ENCODE data around the gene PPFIA4.

PPFIA4 gene

DNA sequence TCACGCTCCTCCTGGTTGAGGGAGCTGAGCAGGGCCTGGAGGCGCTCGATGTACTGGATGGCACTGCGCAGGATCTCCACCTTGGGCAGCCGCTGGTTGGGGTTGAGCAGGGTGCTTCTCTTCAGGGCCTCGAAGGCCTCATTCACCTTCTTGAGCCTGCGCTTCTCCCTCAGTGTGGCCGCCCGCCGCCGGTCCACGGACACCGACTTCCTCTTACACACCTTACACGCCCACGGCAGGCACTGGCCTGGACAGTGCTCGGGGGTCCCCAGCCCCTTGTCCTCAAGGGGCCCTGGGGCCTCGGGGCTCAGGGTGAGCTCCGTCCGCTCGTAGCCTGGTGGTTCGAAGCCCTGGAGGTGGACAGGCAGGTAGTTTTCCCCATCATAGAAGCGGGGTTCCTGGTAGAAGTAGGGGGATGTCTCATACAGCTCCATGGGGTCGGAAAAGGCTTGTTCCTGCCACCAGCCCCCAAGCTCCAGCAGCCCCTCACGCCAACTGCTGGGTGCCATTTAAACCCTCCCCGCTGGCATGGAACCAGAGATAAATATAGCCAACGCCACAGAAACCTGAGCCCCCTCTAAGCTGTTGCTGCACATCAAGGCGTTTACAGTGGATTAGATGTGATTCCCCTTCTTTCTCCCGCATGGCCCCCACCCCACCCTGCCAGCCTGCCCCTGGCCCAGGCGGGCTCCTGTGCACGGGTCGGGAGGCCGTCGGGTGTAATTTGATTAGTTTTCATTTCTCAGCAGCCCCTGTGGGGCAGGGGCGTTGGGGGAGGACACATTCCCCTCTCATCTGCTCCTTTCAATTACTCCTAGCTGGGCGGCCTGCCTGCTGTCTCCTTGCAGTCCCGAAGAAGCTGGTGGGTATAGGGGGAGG, 59.5 kb downstream of the PPFIA4 start, which contains the start of gene MYOG:
MYOG (minus strand) TSS at position 485 of the 879 bp plus-strand sequence; CDS start at position 434, 51 bp downstream.
- no peaks in the 10 kb centered on the region for H4K20me1 ChIP-seq (ENCODE audit: insufficient read depth, low read length)
- H3K9ac ChIP-seq (ENCODE audit: low read length): no peak within 1 kb of the TSS
- no peak for TF ChIP-seq EZH2phosphoT487 (IDR thresholded peaks at IDR 0.05; ENCODE audit: low read depth)
- TF ChIP-seq CTCF (IDR thresholded peaks at IDR 0.05; ENCODE audit: low read depth, low read length): no peak
- no peak within 1 kb of the TSS for H3K4me2 ChIP-seq (ENCODE audit: low read length)
- no peak within 1 kb of the TSS for H2AFZ ChIP-seq (ENCODE audit: low read depth, low read length)
- peaks cover 40% of the 10 kb centered on the region for H3K27me3 ChIP-seq (ENCODE audit: low read depth, low read length)
- no peaks in the 10 kb centered on the region for H3K36me3 ChIP-seq (replicated peaks; ENCODE audit: low read depth, low read length)
- H3K4me3 ChIP-seq (ENCODE audit: low read length): no peak within 1 kb of the TSS
- no peaks in the 10 kb centered on the region for H3K79me2 ChIP-seq (ENCODE audit: low read length)
- H3K27ac ChIP-seq (ENCODE audit: low read length): no peak within 1 kb of the TSS
- peaks cover 6% of the 10 kb centered on the region for H3K4me1 ChIP-seq (ENCODE audit: low read length)
- H3K9me3 ChIP-seq (ENCODE audit: insufficient read depth, low read length): no peaks in the 10 kb centered on the region

DNA sequence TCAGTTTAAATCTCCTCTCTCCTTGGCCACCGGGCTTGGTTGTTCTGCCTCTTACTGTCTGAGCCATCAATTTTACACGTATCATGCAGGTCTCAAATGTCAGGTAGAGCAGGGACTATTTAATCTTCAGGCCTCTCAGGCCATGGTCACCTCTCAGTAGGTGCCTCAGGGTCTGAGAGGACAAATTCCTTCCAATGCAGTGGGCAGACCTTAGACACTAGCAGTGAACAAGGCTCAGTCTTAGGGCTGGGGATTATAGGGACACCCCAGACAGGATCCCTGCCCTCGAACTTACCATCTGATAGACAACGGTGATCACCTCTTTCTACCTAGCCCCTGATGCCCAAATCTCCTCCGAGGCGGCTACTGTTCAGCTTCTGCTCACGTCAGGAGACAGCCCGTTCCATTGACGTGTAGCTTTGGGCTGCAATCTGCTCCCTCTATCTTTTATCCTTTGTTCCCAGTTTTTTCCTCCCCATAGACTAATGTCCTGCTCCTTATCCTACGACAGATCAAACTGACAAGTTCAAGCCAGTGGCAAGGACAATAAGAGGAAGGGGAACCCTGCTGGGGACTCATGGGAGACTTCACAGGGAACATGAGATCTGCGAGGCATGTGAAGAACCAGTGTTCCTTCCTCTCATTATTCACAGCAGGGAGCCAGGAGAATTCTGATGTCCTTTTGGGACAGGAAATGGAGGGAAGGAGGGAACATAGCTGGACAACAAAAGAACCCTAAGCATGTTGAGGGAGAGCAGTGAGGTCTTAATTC, 60.9 kb downstream of the PPFIA4 start:
- H3K4me2 ChIP-seq (ENCODE audit: low read length): no peak overlapping the region
- TF ChIP-seq CTCF (IDR thresholded peaks at IDR 0.05; ENCODE audit: low read depth, low read length) (no peak), EZH2phosphoT487 (IDR thresholded peaks at IDR 0.05; ENCODE audit: low read depth) (no peak)
- no peak overlapping the region for H3K9ac ChIP-seq (ENCODE audit: low read length)
- H3K27ac ChIP-seq (ENCODE audit: low read length): no peak overlapping the region
- H4K20me1 ChIP-seq (ENCODE audit: insufficient read depth, low read length): no peaks in the 10 kb centered on the region
- no peaks in the 10 kb centered on the region for H3K36me3 ChIP-seq (replicated peaks; ENCODE audit: low read depth, low read length)
- H3K4me1 ChIP-seq (ENCODE audit: low read length): peaks cover 6% of the 10 kb centered on the region
- no peak overlapping the region for H3K4me3 ChIP-seq (ENCODE audit: low read length)
- H3K79me2 ChIP-seq (ENCODE audit: low read length): no peaks in the 10 kb centered on the region
- H2AFZ ChIP-seq (ENCODE audit: low read depth, low read length): no peak overlapping the region
- H3K9me3 ChIP-seq (ENCODE audit: insufficient read depth, low read length): no peaks in the 10 kb centered on the region
- H3K27me3 ChIP-seq (ENCODE audit: low read depth, low read length): peaks cover 32% of the 10 kb centered on the region

DNA sequence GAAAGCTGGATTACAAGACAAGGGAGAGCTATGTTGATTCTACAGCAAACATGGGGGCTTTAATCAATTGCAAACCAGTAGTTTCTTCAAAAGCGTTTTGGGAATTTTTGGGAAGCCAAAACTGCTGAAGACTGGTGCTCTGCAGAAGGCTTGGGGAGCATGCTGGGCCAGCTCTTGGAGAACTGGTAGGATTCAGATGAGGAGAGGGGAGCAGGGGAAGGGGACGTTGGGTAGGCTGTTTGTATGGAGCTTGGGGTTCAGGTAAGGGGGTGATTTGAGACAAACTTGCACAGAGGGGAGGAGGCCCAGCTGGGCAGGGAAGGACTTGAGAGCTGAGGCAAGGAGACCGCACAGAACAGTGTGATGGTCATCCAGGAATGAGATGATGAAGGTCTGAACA, 62.1 kb downstream of the PPFIA4 start:
- Histone ChIP-seq H4K20me1 (ENCODE audit: insufficient read depth, low read length) (no peaks in the 10 kb centered on the region), H2AFZ (ENCODE audit: low read depth, low read length) (no peak overlapping the region), H3K27me3 (ENCODE audit: low read depth, low read length) (peaks cover 31% of the 10 kb centered on the region), H3K4me3 (ENCODE audit: low read length) (no peak overlapping the region), H3K27ac (ENCODE audit: low read length) (no peak overlapping the region), H3K4me1 (ENCODE audit: low read length) (peaks cover 6% of the 10 kb centered on the region), H3K9me3 (ENCODE audit: insufficient read depth, low read length) (no peaks in the 10 kb centered on the region), H3K4me2 (ENCODE audit: low read length) (no peak overlapping the region), H3K79me2 (ENCODE audit: low read length) (no peaks in the 10 kb centered on the region), H3K36me3 (replicated peaks; ENCODE audit: low read depth, low read length) (no peaks in the 10 kb centered on the region), H3K9ac (ENCODE audit: low read length) (no peak overlapping the region)
- no peak for TF ChIP-seq EZH2phosphoT487 (IDR thresholded peaks at IDR 0.05; ENCODE audit: low read depth)
- no peak for TF ChIP-seq CTCF (IDR thresholded peaks at IDR 0.05; ENCODE audit: low read depth, low read length)

All from OCI-LY3 (cell line).